ENCODE data around the gene CCR3.

CCR3 gene

GRCh38 chr3:46278816-46279672, 36.8 kb downstream of the CCR3 start:
- no CpG with 5 or more reads among the region's 3 CpGs for WGBS, 2 donors (ENCODE audit: extremely low coverage in 2 of 2, insufficient read length in 2 of 2, insufficient replicate concordance in 1 of 2)
- Histone ChIP-seq H3K9me3 (replicated peaks in 1 of 2; ENCODE audit: control insufficient read depth in 2 of 2, insufficient read depth in 1 of 2, low read depth in 1 of 2, low read length in 2 of 2) (peaks cover 0 to 5% of the 10 kb centered on the region in 2 donors), H2BK15ac (ENCODE audit: low read length) (no peak overlapping the region), H4K91ac (ENCODE audit: low read depth, low read length, poor library complexity) (no peak overlapping the region), H3K27ac (replicated peaks; ENCODE audit: low read length) (no peak overlapping the region), H3K79me1 (ENCODE audit: low read depth, low read length) (no peaks in the 10 kb centered on the region), H3K36me3 (replicated peaks in 1 of 2; ENCODE audit: control insufficient read depth in 2 of 2, insufficient read depth in 2 of 2, low read length in 2 of 2) (no peaks in the 10 kb centered on the region), H3K27me3 (ENCODE audit: control insufficient read depth in 3 of 3, insufficient read depth in 3 of 3, low read depth in 1 of 3, low read length in 3 of 3) (no peaks in the 10 kb centered on the region), H3K4me3 (ENCODE audit: low read length in 2 of 2) (no peak overlapping the region), H3K4me2 (ENCODE audit: insufficient read depth, low read length, poor library complexity, severe bottlenecking) (no peak overlapping the region), H3K14ac (ENCODE audit: low read length) (no peak overlapping the region), H2BK12ac (ENCODE audit: low read length) (no peak overlapping the region), H3K9ac (ENCODE audit: low read depth, low read length, poor library complexity) (no peak overlapping the region), H3K4ac (ENCODE audit: low read length) (no peak overlapping the region), H2BK5ac (ENCODE audit: low read length) (no peak overlapping the region), H2AK5ac (ENCODE audit: low read depth, low read length) (no peak overlapping the region), H3K18ac (ENCODE audit: low read length) (no peak overlapping the region), H2BK120ac (ENCODE audit: low read depth, low read length) (no peak overlapping the region), H4K8ac (ENCODE audit: low read depth, low read length) (no peak overlapping the region), H3K23ac (ENCODE audit: low read depth, low read length, poor library complexity) (no peak overlapping the region), H2AFZ (ENCODE audit: low read length) (no peak overlapping the region), H3K4me1 (ENCODE audit: control insufficient read depth in 2 of 2, insufficient read depth in 1 of 2, low read depth in 1 of 2, low read length in 2 of 2) (no peaks in the 10 kb centered on the region)
- DNase-seq (ENCODE audit: low spot score), result no peak

GRCh38 chr3:46280105-46280797, 38.0 kb downstream of the CCR3 start:
- Histone ChIP-seq H2BK12ac (ENCODE audit: low read length) (no peak overlapping the region), H3K27ac (replicated peaks; ENCODE audit: low read length) (no peak overlapping the region), H3K4me2 (ENCODE audit: insufficient read depth, low read length, poor library complexity, severe bottlenecking) (no peak overlapping the region), H3K79me1 (ENCODE audit: low read depth, low read length) (no peaks in the 10 kb centered on the region), H2BK15ac (ENCODE audit: low read length) (no peak overlapping the region), H3K27me3 (ENCODE audit: control insufficient read depth in 3 of 3, insufficient read depth in 3 of 3, low read depth in 1 of 3, low read length in 3 of 3) (no peaks in the 10 kb centered on the region), H2AK5ac (ENCODE audit: low read depth, low read length) (no peak overlapping the region), H3K23ac (ENCODE audit: low read depth, low read length, poor library complexity) (no peak overlapping the region), H4K91ac (ENCODE audit: low read depth, low read length, poor library complexity) (no peak overlapping the region), H3K9ac (ENCODE audit: low read depth, low read length, poor library complexity) (no peak overlapping the region), H3K4me3 (ENCODE audit: low read length in 2 of 2) (peak overlapping the region in 1 of 2 donors; percentile 24), H3K4ac (ENCODE audit: low read length) (no peak overlapping the region), H3K36me3 (replicated peaks in 1 of 2; ENCODE audit: control insufficient read depth in 2 of 2, insufficient read depth in 2 of 2, low read length in 2 of 2) (no peaks in the 10 kb centered on the region), H2BK5ac (ENCODE audit: low read length) (no peak overlapping the region), H3K14ac (ENCODE audit: low read length) (no peak overlapping the region), H2AFZ (ENCODE audit: low read length) (no peak overlapping the region), H3K9me3 (replicated peaks in 1 of 2; ENCODE audit: control insufficient read depth in 2 of 2, insufficient read depth in 1 of 2, low read depth in 1 of 2, low read length in 2 of 2) (peaks cover 0 to 5% of the 10 kb centered on the region in 2 donors), H3K4me1 (ENCODE audit: control insufficient read depth in 2 of 2, insufficient read depth in 1 of 2, low read depth in 1 of 2, low read length in 2 of 2) (no peaks in the 10 kb centered on the region), H4K8ac (ENCODE audit: low read depth, low read length) (no peak overlapping the region), H2BK120ac (ENCODE audit: low read depth, low read length) (no peak overlapping the region), H3K18ac (ENCODE audit: low read length) (no peak overlapping the region)
- no CpG with 5 or more reads among the region's 5 CpGs for WGBS, 2 donors (ENCODE audit: extremely low coverage in 2 of 2, insufficient read length in 2 of 2, insufficient replicate concordance in 1 of 2)
- no peak for DNase-seq (ENCODE audit: low spot score)

- Histone ChIP-seq H3K4ac (ENCODE audit: low read length) (no peak overlapping the region), H3K23ac (ENCODE audit: low read depth, low read length, poor library complexity) (no peak overlapping the region), H2BK12ac (ENCODE audit: low read length) (no peak overlapping the region), H2AK5ac (ENCODE audit: low read depth, low read length) (no peak overlapping the region), H3K4me3 (ENCODE audit: low read length in 2 of 2) (no peak overlapping the region), H4K91ac (ENCODE audit: low read depth, low read length, poor library complexity) (no peak overlapping the region), H3K27ac (replicated peaks; ENCODE audit: low read length) (no peak overlapping the region), H3K79me1 (ENCODE audit: low read depth, low read length) (no peaks in the 10 kb centered on the region), H3K36me3 (replicated peaks in 1 of 2; ENCODE audit: control insufficient read depth in 2 of 2, insufficient read depth in 2 of 2, low read length in 2 of 2) (no peaks in the 10 kb centered on the region), H3K4me2 (ENCODE audit: insufficient read depth, low read length, poor library complexity, severe bottlenecking) (no peak overlapping the region), H3K27me3 (ENCODE audit: control insufficient read depth in 3 of 3, insufficient read depth in 3 of 3, low read depth in 1 of 3, low read length in 3 of 3) (no peaks in the 10 kb centered on the region), H2BK15ac (ENCODE audit: low read length) (no peak overlapping the region), H2BK120ac (ENCODE audit: low read depth, low read length) (no peak overlapping the region), H3K9ac (ENCODE audit: low read depth, low read length, poor library complexity) (no peak overlapping the region), H2AFZ (ENCODE audit: low read length) (no peak overlapping the region), H2BK5ac (ENCODE audit: low read length) (no peak overlapping the region), H4K8ac (ENCODE audit: low read depth, low read length) (no peak overlapping the region), H3K4me1 (ENCODE audit: control insufficient read depth in 2 of 2, insufficient read depth in 1 of 2, low read depth in 1 of 2, low read length in 2 of 2) (no peaks in the 10 kb centered on the region), H3K14ac (ENCODE audit: low read length) (no peak overlapping the region), H3K18ac (ENCODE audit: low read length) (no peak overlapping the region), H3K9me3 (replicated peaks in 1 of 2; ENCODE audit: control insufficient read depth in 2 of 2, insufficient read depth in 1 of 2, low read depth in 1 of 2, low read length in 2 of 2) (peaks cover 0 to 5% of the 10 kb centered on the region in 2 donors)
- WGBS, 2 donors (ENCODE audit: extremely low coverage in 2 of 2, insufficient read length in 2 of 2, insufficient replicate concordance in 1 of 2), result no CpG with 5 or more reads among the region's 1 CpG
- DNase-seq (ENCODE audit: low spot score), result no peak
Observed at GRCh38 chr3:46281551-46281950, 39.3 kb downstream of the CCR3 start.

GRCh38 chr3:46282041-46282440, 39.8 kb downstream of the CCR3 start:
- no peak overlapping the region for H3K23ac ChIP-seq (ENCODE audit: low read depth, low read length, poor library complexity)
- H3K27me3 ChIP-seq (ENCODE audit: control insufficient read depth in 3 of 3, insufficient read depth in 3 of 3, low read depth in 1 of 3, low read length in 3 of 3), result no peaks in the 10 kb centered on the region
- no peak overlapping the region for H4K8ac ChIP-seq (ENCODE audit: low read depth, low read length)
- no peak overlapping the region for H4K91ac ChIP-seq (ENCODE audit: low read depth, low read length, poor library complexity)
- no peak overlapping the region for H3K27ac ChIP-seq (replicated peaks; ENCODE audit: low read length)
- no peak overlapping the region for H3K4me2 ChIP-seq (ENCODE audit: insufficient read depth, low read length, poor library complexity, severe bottlenecking)
- no CpG with 5 or more reads among the region's 4 CpGs for WGBS, 2 donors (ENCODE audit: extremely low coverage in 2 of 2, insufficient read length in 2 of 2, insufficient replicate concordance in 1 of 2)
- no peak for DNase-seq (ENCODE audit: low spot score)
- H3K9ac ChIP-seq (ENCODE audit: low read depth, low read length, poor library complexity), result no peak overlapping the region
- H3K79me1 ChIP-seq (ENCODE audit: low read depth, low read length), result no peaks in the 10 kb centered on the region
- no peak overlapping the region for H2AK5ac ChIP-seq (ENCODE audit: low read depth, low read length)
- no peak overlapping the region for H3K4ac ChIP-seq (ENCODE audit: low read length)
- peaks cover 0 to 5% of the 10 kb centered on the region in 2 donors for H3K9me3 ChIP-seq (replicated peaks in 1 of 2; ENCODE audit: control insufficient read depth in 2 of 2, insufficient read depth in 1 of 2, low read depth in 1 of 2, low read length in 2 of 2)
- no peak overlapping the region for H2BK120ac ChIP-seq (ENCODE audit: low read depth, low read length)
- no peak overlapping the region for H2AFZ ChIP-seq (ENCODE audit: low read length)
- H3K18ac ChIP-seq (ENCODE audit: low read length), result no peak overlapping the region
- no peak overlapping the region for H2BK15ac ChIP-seq (ENCODE audit: low read length)
- no peak overlapping the region for H2BK12ac ChIP-seq (ENCODE audit: low read length)
- H3K4me3 ChIP-seq (ENCODE audit: low read length in 2 of 2), result no peak overlapping the region
- H3K14ac ChIP-seq (ENCODE audit: low read length), result no peak overlapping the region
- no peaks in the 10 kb centered on the region for H3K4me1 ChIP-seq (ENCODE audit: control insufficient read depth in 2 of 2, insufficient read depth in 1 of 2, low read depth in 1 of 2, low read length in 2 of 2)
- no peak overlapping the region for H2BK5ac ChIP-seq (ENCODE audit: low read length)
- H3K36me3 ChIP-seq (replicated peaks in 1 of 2; ENCODE audit: control insufficient read depth in 2 of 2, insufficient read depth in 2 of 2, low read length in 2 of 2), result no peaks in the 10 kb centered on the region

Measured in neuronal stem cell (in vitro differentiated cells).